Daoy (cell line): ENCODE measurements around the gene PRKG1. TPM values are rescaled to one million over a fixed set of nuclear protein-coding genes. Genes with fewer than 3 reads are reported as not detected.
"Not testable (repeated sequence)": the region's sequence is repeated elsewhere in the genome, so short reads cannot be mapped to it uniquely, and the experiment has no call there.

ENCODE experiments used
- DNase-seq: peaks from one replicate; pipeline ENCODE4 v3.0.0-alpha.2; 2015; ENCODE audit warnings: low read depth
- total RNA-seq: library from RNA; depleted of rRNA; stranded (reverse); fragments of >200 nt; shearing (Covaris generic); gene quantifications from 2 replicates; pipeline ENCODE4 v1.2.3, GENCODE V29; 2014

The PRKG1 gene
- total RNA-seq, 1 experiment from 2014 or later: 1.5 TPM

DNA sequence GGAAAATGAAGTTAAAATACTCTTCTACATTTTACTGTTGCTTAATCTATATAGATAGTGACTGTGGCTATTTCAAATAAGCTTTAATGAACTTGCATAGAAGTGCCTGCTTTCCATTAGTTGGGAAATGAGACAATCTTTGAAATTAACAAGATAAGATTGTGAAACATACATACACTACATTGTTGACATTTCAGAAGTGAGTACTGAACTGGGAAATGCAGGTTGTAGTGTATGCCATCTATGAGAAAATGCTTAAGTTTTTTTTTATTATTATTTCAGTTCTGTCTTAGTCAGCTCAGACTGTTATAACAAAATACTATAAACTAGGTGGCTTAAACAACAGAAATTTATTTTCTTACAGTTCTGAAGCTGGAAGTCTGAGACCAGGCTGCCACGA lies 674.7 kb downstream of the PRKG1 start:
- no peak for DNase-seq

DNA sequence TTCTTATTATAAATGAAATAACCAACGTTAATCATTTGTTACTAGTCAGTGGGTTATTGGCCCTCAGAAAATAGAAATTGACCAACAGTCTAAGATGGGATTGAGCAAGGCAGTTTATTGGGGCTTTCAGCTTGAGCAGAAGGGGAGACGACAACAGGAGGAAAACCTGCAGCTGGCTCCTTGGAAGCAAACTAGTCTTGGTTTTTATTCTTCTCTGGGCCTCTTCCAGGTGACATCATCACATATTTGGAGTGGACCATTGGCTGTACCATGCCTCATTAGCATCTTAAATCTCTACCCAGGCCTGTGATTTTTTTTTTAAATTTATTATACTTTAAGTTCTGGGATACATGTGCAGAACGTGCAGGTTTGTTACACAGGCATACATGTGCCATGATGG lies 684.1 kb downstream of the PRKG1 start:
- no peak for DNase-seq

DNA sequence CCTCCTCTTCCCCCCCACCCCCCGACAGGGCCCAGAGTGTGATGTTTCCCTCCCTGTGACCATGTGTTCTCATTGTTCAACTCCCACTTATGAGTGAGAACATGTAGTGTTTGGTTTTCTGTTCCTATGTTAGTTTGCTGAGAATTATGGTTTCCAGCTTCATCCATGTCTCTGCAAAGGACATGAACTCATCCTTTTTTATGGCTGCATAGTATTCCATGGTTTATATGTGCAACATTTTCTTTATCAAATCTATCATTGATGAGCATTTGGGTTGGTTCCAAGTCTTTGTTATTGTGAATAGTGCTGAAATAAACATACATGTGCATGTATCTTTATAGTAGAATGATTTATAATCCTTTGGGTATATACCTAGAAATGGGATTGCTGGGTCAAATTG lies 684.6 kb downstream of the PRKG1 start:
- DNase-seq: not testable (repeated sequence)

DNA sequence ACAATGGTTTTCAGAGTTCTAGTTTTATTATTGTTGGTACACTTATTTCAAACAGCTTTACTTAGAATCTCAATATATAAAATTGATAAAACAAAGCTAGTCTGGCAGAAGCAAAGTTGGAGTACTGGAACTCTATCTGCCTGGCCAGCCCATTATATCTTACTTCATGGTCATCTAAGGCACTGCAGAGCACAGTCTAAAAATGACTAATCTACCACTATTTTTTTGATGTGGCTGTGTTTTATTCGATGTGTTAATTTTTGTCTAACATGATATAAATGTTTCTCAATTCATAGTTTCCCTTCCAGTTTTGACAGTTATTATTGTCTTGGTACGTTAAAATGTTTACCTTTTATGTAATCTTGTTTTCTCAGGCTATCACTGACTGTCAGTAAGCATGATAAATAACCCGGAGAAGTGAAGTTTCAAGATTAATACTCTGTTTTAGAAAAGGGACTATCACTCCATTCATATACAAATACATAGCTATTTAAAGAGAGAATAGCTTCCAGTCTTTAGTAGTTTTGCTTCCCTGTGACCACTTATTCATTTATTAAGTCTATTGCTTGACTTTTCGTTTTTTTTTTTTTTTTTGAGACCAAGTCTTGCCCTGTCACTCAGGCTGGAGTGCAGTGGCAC lies 685.7 kb downstream of the PRKG1 start:
- DNase-seq: no peak

DNA sequence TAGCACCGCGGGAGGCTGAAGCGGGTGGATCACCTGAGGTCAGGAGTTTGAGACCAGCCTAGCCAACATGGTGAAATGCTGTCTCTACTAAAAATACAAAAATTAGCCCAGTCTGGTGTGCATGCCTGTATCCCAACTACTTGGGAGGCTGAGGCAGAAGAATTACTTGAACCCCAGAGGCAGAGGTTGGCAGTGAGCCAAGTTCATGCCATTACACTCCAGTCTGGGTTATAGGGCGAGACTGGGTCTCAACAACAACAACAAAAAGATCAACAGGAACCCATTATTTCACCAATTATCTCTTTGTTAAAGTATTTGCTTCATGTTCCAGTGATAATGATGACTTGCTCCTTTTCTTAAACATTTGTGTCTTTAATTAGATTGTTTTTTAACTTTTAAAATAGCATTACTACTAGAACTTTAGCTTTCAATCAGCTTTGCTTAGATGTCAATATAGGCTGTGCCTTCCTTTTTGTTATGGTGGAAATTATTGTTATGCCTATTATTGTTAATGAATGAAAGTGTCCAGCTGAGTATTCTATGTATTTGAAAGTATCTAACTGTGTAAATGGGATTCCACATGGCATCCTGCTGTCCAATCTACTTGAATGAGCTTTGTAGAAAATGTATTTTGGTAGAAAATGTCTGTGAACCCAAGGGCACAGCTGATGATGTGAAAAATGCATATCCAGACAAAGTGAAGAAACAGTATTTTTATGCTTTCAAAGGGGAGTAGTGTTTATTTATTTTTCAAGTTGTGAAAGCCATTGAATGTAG lies 686.8 kb downstream of the PRKG1 start:
- DNase-seq: no peak

DNA sequence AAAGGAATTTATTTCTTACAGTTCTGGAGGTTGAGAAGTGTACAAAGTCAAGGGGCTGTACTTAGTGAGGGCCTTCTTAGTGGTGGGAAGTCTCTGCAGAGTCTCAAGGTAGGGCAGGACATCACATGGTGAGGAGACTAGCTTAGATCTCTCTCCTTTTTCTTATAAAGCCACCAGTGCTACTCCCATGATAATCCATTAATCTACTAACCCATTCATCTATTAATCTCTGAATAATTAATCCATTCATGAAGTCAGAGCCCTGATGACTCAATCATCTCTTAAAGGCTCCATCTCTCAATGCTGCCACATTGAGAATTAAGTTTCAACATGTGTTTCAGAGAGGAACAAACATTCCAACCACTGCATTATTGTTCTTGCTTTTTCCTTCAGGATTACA lies 689.5 kb downstream of the PRKG1 start:
- no peak for DNase-seq

DNA sequence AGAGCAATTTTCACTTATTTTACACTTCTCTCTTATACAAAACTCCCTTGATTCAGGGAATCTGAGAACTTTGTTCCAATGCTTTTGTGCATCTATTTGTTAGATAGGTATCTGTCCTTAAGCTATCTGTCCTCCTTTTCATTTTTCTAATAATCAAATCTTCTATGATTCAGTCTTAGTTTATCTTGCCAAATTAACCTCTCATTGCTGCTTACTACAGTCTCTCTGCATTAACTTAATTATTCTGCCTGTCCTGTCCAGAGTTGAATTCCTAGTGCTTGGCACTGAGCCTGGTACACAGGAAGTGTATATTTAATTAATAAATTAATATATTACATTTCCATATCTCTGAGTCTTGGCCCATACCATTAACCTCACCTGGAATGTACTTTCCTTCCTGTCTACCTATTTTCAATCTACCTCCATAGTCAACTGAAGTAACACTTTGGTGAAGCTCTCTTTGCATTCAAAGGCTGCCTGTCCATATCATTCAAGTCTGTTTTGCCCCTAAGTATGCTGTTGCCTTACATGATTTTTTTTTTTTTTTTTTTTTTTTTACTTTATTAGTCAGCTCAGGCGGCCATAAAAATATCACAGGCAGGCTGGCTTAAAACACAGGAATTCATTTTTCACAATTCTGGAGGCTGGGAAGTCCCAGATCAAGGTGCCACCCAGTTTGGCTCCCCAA lies 691.1 kb downstream of the PRKG1 start:
- DNase-seq: no peak

DNA sequence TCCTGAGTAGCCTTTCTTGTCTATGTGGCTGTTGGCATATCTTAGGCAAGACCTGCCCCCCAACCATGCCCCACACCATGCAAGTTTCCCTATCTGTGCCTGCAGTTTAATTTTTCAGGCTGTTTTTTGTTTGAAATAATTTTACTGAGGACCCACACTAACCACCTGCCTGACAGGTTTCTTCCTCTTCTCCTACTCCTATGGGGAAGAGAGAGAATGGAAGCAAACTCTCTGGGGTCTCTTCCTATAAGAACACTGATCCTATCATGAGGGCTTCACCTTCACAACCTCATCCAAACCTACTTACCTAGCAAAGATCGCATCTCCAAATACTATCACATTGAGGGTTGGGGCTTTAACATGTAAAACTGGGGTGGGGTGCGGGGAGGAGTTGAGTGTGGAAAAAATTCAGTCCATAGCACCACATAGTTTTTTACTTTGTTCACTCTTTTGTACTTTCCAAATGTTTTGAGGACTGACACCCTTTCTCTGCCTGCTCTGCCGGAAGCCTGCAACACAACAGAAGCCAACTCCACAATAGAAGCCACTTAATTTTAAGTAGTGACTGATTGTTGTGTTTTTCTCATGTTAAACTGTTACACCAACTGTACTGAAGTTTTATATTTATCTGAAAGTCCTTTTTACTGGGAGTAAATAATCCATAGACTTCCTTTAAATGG lies 692.3 kb downstream of the PRKG1 start:
- no peak for DNase-seq

DNA sequence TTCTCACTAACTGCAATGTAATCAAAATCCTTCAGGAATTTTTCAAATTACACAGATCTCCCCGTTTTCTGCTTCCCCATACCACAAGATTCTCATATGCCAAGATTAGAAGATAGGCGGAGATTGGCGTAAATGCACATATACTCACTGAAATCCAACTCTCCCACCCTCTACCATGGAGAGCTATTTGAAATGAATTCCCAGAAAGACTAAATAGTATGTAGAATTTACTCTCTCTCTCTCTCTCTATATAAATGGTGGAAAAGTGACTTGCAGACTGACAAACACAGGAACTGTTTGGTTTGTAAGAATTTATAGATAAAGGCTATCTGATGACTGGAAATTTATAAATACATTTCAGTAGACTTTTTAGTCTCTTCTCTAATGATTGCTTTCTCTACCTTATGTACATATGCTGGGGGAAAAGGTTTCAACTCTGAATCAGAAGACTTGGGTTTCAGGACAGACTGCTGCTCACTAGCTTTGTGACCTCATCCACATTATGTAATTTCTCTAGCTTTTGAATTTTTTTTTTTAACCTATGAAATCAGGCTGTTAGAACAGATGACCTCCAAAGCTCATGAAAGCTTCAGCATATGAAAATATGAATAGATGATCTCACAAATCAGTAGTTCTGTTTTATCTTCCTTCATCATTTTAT lies 692.9 kb downstream of the PRKG1 start:
- no peak for DNase-seq

DNA sequence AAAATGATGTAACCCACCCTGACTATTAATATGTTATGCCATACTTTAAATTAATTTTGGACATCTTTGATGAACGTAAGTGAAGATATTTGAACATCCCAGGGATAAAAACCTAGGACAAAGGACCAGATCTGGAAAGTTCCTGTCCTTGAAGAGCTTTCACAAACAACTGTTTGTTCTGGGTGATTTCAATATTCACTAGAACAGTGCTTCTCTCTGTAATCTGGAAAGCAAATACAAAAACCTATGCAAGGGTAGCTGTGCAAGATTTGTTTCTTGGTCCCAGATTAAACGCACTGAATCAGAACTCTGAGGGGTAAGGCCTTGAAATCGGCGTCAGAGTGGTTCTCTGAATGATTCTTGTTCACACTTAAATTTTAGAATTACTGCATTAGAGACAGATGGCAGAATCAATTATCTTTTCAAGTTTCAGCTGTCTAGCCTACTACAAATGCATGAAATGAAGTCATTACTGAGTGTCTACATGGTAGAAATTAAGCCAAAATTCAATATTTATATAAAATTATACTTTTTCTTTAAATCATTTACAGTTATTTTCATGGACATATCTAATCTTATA lies 694.7 kb downstream of the PRKG1 start:
- no peak for DNase-seq

DNA sequence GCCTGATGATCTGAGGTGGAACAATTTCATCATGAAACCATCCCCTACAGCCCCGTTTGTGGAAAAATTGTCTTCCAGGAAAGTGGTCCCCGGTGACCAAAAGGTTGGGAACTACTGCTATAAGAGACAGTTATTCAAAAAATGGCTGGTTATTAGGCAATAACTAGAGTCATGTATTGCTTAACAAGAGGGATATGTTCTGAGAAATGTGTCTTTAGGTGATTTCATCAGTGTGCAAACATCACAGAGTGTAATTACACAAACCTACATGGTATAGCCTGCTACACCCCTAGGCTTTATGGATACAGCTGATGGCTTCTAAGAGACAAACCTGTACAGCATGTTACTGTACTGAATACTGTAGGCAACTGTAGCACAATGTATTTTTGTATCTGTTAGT lies 696.4 kb downstream of the PRKG1 start:
- DNase-seq: no peak

DNA sequence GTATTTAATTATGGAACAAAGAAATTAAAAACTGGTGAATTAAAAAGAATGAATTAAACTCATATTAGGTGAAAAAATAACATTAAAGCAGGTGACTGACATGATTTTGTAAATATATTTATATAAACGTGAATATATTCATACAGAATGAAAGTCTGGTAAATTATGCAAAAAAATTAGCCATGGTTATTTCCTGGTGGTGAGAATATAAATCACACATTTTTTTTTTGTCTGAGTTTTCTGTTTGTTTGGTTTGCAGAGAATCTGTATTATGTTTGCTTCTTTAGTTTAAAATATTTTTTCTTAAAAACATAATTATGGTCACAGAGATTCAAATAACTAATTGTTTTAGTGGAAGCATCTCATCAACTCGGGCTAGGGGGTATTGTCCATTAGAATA lies 698.1 kb downstream of the PRKG1 start:
- no peak for DNase-seq

DNA sequence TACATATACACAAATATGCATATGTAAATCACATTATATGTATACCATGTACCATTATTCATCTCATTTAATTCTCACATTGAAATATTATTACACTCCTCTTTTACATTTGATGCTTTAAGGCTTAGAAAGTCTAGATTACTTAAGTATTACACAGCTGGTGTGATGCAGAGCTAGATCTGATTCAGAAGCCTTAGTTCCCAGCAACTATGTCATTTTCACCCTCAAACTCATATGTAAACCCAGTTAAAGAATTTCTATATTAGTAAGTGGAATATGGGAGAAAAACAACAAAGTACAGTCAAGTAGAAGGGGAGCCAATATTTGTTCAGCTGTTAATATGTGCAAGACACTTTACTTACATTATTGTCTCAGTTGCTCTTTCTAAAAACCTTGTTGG lies 699.4 kb downstream of the PRKG1 start:
- DNase-seq: no peak

DNA sequence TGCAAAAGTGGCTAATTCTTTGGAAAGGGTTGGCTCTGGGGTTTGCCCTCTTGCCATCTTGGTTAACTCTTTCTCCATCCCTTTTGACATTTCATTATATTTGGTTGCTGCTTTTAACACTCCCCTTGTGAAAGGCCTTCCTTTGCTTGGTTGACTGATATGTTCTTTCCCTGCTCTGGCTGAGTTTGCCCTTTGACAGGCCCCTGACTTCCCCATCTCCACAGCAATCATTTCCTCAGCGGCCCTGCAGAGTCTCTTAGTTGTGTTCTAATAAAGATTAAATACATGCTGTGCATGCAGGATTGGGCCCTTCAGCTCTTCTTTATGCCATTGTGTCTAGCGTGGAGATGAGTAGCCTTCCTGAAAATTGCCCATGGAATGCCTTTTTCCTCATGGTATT lies 709.7 kb downstream of the PRKG1 start:
- DNase-seq: no peak

DNA sequence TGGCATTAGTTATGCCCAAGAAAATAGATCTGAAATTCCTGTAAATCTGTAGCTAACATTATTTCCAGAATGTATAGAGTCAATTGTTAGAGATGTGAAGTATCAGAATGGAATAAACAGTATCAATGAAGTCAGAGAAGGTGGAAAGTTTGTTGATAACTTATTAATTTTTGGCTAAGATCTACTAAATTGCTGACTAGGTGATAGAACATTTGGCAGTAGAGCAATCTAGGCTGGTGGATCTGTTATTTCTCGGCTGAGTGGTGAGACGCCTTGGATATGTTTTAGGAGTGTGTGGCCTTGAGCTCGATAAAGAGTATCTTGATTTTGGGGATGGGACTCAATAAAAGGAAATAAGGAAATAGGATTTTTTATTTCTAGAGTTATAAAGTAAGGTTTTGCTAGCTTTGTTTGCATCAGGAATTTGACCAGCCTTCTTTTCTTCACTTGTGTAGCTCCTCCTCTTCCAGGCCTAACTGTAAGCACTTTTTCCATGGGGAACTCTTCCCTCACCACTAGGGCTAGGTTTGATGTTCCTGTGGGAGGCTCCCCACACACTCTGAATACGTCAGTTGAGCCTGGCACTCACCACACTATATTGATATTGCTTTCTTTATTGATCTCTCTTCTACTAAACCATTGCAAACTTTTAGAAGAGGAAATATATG lies 711.9 kb downstream of the PRKG1 start:
- no peak for DNase-seq

DNA sequence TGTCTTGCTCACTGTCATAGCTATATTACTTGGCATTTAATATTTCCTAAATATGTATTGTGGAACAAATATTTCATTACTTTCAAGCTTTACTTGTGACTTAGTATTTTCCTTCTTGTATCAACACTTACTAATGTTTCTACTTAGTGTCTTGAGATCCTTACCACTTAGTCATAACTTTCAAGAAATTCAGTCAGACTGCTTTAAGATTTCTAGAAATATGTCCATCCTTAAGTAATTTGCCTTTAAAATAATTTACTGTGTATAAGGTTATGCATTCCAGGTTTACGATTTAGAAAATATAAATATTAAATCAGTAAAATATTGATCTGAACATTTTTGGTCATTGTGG lies 712.4 kb downstream of the PRKG1 start:
- DNase-seq: no peak

DNA sequence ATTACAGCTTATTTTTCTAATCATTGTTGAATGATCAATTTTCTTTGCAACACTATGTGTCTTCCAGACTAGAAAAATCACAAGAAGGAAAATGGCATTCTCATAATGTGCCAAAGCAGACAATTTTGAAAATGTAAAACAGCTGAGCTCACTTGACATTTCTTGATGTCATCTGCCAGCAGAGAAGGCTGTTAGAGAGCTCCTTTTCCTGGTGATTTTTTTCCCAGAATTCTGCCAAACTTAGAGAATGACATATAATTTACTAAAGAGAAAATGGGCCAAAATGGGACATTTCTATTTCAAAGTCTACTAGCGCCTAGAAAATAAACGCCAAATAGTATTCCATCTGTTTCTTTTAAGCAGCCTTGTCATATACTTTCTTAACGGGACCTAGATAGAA lies 714.0 kb downstream of the PRKG1 start:
- no peak for DNase-seq

DNA sequence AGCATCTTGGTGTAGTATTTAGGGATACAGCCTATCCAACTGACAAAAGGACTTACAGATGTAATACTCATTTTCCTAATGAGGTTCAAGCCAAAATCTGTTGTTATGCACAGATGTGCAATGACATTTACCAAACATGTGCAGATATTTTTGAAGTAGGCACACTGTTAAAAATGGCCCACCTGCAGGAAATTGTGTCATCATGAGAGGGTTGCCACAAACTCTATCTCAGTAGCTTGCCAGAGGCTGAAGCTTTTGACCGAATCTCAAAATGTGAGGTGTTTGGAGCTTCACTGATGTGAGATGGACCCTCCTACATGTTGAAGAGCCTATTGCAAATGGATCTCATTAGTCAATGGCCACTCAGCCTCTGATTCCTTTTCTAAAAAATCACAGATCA lies 714.8 kb downstream of the PRKG1 start:
- DNase-seq: no peak

DNA sequence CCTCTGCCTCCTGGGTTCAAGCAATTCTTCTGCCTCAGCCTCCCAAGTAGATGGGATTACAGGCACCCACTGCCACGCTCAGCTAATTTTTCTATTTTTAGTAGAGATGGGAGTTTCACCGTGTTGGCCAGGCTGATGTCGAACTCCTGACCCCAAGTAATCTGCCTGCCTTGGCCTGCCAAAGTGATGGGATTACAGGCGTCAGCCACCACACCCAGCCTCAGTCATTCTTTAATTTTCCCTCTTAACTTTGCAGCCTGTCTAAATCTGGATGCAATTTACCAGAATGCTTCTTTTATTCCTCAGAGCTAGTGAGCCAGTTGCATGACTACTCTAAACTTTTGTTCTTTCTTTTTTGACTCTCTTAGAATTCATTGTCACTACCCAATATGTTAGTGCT lies 715.6 kb downstream of the PRKG1 start:
- DNase-seq: no peak

DNA sequence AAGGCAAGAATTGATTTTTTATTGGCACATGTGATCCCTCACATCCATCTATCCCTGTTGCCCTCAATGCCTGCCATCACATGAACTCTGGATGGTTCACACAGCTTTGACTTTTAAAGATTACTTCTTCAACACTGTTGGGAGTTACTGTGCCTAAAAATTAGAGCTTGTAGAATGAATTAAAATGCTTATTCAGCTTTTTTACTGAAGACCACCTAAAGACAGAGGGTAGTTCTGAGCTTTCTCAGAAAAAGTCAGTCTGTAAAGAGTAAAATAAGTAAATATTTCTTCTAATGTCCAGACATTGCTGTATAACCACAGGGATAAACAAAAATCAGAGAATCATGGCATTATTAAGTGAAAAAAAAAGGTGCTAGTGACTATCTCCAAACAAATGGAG lies 718.4 kb downstream of the PRKG1 start:
- no peak for DNase-seq

DNA sequence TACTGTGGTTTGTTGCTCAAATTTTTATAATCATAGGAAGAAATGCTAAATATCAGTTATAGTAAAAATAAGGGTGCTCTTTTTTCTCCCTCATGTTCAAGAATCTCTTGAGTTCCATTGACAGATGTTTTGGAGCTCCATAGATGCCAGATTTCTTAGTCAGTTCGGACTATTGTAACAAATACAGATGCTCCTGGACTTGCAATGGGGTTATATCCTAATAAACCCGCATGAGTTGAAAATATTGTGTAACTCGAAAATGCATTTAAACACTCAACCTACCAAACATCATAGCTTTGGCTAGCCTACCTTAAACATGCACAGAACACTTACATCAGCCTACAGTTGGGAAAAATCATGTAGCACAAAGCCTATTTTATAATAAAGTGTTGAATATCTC lies 725.8 kb downstream of the PRKG1 start:
- DNase-seq: no peak
